Activated naive CD4-positive, alpha-beta T cell treated with anti-CD3 and anti-CD28 coated beads, Interleukin-2, amount 50 U/mL, for 72 hours (primary cell): ENCODE data around the gene ISL1. TPM values are rescaled to one million over a fixed set of nuclear protein-coding genes. Genes with fewer than 3 reads are reported as not detected.

Experiments used
- ATAC-seq, 2 donors: fragments of 150-1000 bp; cut with Tn5 transposase; 2 replicates each; pipeline ENCODE4 v1.10.0; 2021; ENCODE audit warnings: mild to moderate bottlenecking in 2 of 2, moderate library complexity in 2 of 2
- DNase-seq, 2 donors: peaks; one replicate each; pipeline ENCODE4 v3.0.0; 2021 to 2022; ENCODE audit warnings: low spot score in 2 of 2
- H3K27ac Mint-ChIP-seq, 2 donors: one replicate each; pipeline ENCODE4 v1.8.0; 2022; ENCODE audit warnings: mild to moderate bottlenecking in 2 of 2, mixed read lengths in 2 of 2
- H3K36me3 Mint-ChIP-seq, 2 donors: one replicate each; pipeline ENCODE4 v1.8.0; 2022; ENCODE audit warnings: mixed read lengths in 2 of 2
- H3K9me3 Mint-ChIP-seq, 2 donors: one replicate each; pipeline ENCODE4 v1.8.0; 2022; ENCODE audit warnings: mixed read lengths in 2 of 2
- total RNA-seq, 2 donors: library from RNA; stranded (reverse); gene quantifications; one replicate each; pipeline ENCODE4 v1.2.3, GENCODE V29; 2022

Gene ISL1
- not detected for total RNA-seq

DNA sequence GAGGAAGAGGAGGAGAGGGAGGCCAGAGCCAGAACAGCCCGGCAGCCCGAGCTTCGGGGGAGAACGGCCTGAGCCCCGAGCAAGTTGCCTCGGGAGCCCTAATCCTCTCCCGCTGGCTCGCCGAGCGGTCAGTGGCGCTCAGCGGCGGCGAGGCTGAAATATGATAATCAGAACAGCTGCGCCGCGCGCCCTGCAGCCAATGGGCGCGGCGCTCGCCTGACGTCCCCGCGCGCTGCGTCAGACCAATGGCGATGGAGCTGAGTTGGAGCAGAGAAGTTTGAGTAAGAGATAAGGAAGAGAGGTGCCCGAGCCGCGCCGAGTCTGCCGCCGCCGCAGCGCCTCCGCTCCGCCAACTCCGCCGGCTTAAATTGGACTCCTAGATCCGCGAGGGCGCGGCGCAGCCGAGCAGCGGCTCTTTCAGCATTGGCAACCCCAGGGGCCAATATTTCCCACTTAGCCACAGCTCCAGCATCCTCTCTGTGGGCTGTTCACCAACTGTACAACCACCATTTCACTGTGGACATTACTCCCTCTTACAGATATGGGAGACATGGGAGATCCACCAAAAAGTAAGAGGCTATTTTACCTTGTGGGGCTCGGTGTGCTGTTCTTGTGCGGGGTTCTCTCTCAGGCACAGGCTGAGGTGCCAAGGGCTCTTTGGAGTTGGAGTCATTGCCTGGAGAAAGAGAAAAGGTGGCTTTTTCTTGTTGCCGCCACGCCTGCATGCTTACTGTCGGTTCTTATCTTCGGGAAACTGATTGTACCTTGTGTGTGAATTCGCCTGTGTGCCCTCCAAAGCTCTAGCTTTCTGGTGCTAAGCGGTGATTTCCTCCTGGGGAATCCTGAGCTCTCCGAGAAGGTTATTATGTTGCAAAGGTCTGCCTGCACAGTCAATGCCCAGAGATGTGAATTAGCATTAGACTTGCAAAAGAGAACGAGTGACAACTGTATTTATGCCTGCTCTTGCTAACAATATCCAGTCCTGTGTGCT, at the start of gene ISL1:
Gene ISL1 (plus strand): TSS at position 318 of the 991 bp plus-strand sequence. CDS start 224 bp downstream, at position 542.
- peak within 1 kb of the TSS in 1 of 2 donors; percentile 46 for H3K27ac Mint-ChIP-seq
- H3K9me3 Mint-ChIP-seq, result peaks cover 3 to 4% of the 10 kb centered on the region in 2 donors
- DNase-seq, result no peak
- peak in 1 of 2 donors; percentile 70 for ATAC-seq
- H3K36me3 Mint-ChIP-seq, result peaks cover 20 to 36% of the 10 kb centered on the region in 2 donors

DNA sequence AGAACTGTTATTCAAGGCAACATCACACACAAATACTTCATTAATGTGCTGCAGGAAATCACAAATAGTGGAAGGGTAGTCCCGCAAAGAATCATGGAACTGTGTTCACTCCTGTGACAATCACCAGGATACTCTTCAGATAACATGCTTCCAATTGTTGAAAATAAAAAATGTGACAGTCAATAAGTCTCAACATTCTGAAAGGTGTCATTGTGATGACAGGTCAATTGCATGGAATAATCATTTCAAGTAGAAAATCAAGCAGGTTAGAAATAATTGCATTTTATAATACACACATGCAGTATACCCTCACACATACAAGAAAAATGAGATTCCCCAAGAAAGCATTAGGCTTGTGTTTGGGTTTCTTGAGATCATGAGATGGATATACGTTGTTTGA, 46.4 kb upstream of the ISL1 start:
- Mint-ChIP-seq H3K36me3 (peaks cover 0 to 6% of the 10 kb centered on the region in 2 donors), H3K27ac (no peak overlapping the region), H3K9me3 (peaks cover 4 to 5% of the 10 kb centered on the region in 2 donors)
- ATAC-seq, result no peak
- DNase-seq, result no peak

DNA sequence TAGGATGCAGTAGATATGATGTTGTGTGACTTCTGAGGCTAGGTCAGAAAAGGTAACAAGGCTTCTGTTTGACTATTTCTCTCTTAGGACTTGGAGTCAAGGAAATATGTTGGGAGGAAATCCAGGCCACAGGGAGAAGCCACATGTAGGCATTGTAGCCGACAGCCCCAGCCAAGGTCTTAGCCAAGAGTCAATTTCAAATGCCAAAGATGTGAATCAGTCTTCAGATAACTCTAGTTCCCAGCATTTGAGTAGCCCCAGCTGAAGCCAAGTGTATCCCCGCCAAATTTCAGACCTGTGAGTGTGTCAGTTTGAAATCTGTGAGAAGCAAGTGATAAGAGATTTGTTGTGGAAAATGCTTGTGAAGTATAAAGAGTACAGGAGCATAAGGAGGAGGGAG, 38.1 kb upstream of the ISL1 start:
- H3K9me3 Mint-ChIP-seq, result peaks cover 19 to 20% of the 10 kb centered on the region in 2 donors
- peaks cover 5 to 13% of the 10 kb centered on the region in 2 donors for H3K36me3 Mint-ChIP-seq
- H3K27ac Mint-ChIP-seq, result no peak overlapping the region
- ATAC-seq (no peak), DNase-seq (no peak)

DNA sequence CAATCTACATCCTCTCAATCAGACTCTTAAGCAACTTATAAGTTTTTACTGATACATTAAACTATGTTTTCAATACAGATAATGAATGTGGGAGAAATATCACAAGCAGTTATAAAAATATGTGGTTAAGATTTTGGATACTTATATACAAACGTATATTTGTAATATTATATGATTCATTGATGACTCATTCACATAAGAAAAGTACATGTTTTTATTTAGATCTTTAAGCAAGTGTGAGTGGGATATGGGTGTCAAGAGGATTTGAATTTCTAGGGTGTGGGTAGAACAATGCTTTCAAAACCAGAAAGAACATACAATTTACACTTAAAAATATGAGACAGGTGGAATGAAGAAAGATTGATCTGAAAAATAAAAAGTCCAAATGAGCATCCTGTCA, 36.1 kb upstream of the ISL1 start:
- Mint-ChIP-seq H3K27ac (no peak overlapping the region), H3K9me3 (peaks cover 25 to 26% of the 10 kb centered on the region in 2 donors), H3K36me3 (peaks cover 6 to 13% of the 10 kb centered on the region in 2 donors)
- DNase-seq (no peak), ATAC-seq (no peak)

DNA sequence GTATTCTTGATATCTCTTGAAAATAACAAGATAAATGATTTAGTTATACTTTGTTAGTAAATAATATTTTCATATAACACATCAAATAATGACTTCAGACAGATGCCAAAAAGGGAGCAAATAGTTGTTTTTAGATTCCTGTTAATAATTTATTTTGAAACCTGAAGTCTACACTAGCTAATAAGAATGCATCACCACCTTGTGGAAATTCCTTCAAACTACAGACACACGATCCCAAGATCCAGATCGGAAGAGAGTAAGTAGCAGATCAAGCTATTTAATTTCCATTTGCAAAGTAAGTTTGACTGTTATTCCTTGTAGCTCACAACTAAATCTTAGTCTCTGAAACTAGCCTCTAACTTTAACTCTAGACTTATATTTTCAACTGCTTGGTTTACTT, 35.5 kb upstream of the ISL1 start:
- peaks cover 25 to 26% of the 10 kb centered on the region in 2 donors for H3K9me3 Mint-ChIP-seq
- DNase-seq (no peak), ATAC-seq (no peak)
- H3K27ac Mint-ChIP-seq, result no peak overlapping the region
- peaks cover 6 to 13% of the 10 kb centered on the region in 2 donors for H3K36me3 Mint-ChIP-seq

DNA sequence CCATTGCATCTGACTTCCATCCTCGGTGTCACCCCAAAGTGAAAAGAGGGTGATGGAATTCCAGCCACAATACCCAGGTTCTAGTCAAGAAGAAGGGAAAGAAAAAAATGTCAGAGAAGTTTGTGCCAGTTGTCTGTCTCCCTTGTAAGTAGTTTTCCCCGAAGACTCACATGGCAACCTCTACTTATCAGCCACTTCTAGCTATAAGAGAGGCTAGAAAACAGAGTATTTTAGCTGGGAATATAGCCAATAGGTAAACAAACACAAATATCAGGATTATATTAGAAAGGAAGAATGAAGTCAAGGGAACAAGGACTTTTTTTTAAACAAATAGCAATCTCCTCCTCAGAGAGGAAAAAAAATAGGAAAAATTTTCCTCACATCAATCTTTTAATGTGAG, 12.2 kb upstream of the ISL1 start:
- DNase-seq (no peak), ATAC-seq (no peak)
- H3K27ac Mint-ChIP-seq, result no peak overlapping the region
- H3K9me3 Mint-ChIP-seq, result peaks cover 3 to 4% of the 10 kb centered on the region in 2 donors
- H3K36me3 Mint-ChIP-seq, result no peaks in the 10 kb centered on the region

DNA sequence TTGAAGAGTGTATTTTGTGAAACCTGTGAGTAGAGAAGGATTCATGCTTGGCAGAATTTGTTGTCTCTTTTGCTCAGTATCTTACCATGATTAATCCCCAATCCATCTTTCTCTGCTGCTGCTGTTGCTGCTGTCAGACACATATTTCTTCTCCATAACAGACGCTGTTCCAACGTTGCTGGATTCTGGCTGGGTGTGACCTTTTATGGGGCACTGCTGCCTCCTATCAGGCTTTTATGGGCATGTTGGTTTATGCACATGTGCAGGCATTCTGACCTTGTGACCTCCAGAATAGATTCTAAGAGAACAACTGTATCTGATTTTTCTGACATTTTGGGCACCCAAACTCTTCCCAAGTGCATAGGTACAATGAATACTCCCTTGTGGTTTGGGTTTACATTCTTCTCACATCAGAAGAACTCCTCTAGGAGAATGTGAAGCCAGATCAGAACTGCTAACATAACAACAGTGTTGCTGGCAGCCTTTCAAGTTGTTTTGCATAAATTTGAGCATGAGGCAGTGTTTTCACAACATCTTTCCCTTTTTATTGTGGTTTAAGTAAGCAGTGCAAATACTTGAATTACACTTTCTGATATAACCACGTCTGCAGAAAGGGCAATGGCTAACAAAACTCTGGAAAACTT, 9.2 kb upstream of the ISL1 start:
- H3K9me3 Mint-ChIP-seq, result peaks cover 3 to 4% of the 10 kb centered on the region in 2 donors
- peaks cover 14 to 18% of the 10 kb centered on the region in 2 donors for H3K36me3 Mint-ChIP-seq
- ATAC-seq (no peak), DNase-seq (no peak)
- no peak overlapping the region for H3K27ac Mint-ChIP-seq

DNA sequence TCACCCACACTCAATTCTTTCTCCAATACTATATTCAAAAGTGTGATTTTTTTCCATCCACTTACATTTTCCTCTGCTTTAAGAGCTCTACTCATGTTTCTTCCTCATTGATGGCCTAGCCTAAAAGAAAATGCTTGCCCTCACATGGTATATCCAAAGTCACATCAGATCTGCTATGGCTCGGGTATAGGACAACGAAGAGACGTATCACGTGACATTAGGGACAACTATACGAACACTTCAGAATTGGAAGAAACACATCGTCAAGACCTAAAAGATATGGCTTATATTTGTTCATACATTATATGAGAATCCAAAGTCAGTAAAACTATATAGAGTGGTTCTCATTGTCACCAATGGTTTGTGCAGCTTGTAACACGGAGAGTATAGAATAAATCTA, 8.2 kb upstream of the ISL1 start:
- peaks cover 3 to 4% of the 10 kb centered on the region in 2 donors for H3K9me3 Mint-ChIP-seq
- H3K36me3 Mint-ChIP-seq, result peaks cover 14 to 21% of the 10 kb centered on the region in 2 donors
- ATAC-seq (no peak), DNase-seq (no peak)
- no peak overlapping the region for H3K27ac Mint-ChIP-seq

DNA sequence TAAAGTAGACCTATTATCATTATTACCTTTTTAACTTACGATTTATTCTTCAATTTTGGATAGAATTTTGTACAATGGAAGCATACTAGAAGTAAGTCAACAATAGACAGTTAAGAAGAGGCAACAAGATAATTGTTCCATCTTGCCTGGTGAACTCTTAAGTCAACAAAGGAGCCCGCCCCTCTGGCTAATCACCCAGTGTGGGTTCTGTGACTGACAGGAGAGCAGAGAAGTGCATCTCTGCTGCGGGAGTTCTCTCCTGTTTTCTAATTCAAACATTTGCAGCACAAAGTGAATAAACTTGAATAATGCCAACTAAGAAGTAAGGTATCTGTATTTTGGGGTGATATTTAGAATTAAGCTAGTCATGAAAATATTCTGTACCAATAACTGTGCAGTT, 6.7 kb upstream of the ISL1 start:
- peaks cover 14 to 21% of the 10 kb centered on the region in 2 donors for H3K36me3 Mint-ChIP-seq
- no peak for DNase-seq
- peaks cover 2 to 4% of the 10 kb centered on the region in 2 donors for H3K9me3 Mint-ChIP-seq
- no peak overlapping the region for H3K27ac Mint-ChIP-seq
- ATAC-seq, result no peak

DNA sequence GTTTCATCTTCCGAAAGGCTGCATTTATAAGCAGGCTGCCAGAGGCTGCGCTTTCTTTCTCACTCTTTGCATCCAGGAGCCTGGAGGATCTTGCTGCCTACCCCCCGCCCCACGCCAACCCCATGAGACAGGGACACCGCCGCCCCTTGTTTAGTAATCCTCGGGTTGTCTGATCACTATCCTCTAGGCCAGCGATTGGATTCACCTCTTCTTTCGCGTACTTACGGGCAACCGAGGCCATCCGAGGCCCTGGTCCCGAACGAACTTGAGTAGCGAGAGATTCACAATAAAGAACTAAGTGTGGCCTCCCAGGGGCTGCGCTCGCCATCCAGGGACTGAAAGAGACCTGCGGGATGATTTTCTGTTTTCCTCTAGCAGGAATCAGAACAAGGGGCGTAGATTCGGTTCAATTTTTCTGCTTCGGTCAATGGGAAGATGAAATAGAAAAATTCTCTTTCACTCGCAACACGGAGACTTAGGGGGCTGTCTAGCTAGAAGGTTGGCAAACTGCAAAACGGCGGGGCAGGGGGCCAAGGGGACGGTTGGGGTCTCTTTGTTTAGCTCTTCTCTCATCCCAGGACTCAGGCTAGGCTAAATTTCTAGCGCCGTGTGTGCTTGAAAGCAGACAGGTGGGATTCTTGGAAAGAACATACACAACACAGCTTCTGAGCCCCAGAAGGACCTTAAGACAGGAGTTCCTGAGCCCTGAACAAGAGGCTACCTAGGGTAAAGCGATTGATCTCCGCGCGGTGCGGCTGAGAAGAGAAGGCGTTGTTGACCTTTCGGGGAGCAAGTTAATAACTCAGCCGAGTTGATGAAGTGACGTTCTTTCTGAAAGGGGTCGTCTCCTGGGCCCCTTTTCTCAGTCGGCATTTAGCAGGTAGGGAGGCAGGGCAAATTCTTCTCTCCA, 5.8 kb upstream of the ISL1 start:
- ATAC-seq (no peak), DNase-seq (no peak)
- H3K9me3 Mint-ChIP-seq, result peaks cover 0 to 4% of the 10 kb centered on the region in 2 donors
- peak overlapping the region in 1 of 2 donors; percentile 36 for H3K27ac Mint-ChIP-seq
- peaks cover 14 to 21% of the 10 kb centered on the region in 2 donors for H3K36me3 Mint-ChIP-seq

DNA sequence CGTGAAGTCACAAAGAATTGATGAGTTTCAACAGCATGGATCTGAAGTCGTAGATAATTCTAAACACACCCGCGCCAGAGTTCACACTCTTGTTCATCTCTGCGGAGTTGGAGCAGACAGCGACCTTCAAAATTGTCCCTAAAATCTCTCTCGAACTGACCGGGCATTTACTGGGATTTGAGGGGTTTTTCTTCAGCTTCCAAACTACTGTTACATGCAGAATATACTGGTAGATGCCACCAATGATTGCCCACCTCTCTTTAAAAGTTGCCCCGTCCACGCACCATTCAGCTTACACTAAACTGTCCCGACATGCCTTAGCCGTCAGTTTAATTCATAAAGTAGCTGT, 5.2 kb upstream of the ISL1 start:
- ATAC-seq, result no peak
- H3K36me3 Mint-ChIP-seq, result peaks cover 16 to 26% of the 10 kb centered on the region in 2 donors
- no peak overlapping the region for H3K27ac Mint-ChIP-seq
- no peak for DNase-seq
- peaks cover 0 to 4% of the 10 kb centered on the region in 2 donors for H3K9me3 Mint-ChIP-seq

DNA sequence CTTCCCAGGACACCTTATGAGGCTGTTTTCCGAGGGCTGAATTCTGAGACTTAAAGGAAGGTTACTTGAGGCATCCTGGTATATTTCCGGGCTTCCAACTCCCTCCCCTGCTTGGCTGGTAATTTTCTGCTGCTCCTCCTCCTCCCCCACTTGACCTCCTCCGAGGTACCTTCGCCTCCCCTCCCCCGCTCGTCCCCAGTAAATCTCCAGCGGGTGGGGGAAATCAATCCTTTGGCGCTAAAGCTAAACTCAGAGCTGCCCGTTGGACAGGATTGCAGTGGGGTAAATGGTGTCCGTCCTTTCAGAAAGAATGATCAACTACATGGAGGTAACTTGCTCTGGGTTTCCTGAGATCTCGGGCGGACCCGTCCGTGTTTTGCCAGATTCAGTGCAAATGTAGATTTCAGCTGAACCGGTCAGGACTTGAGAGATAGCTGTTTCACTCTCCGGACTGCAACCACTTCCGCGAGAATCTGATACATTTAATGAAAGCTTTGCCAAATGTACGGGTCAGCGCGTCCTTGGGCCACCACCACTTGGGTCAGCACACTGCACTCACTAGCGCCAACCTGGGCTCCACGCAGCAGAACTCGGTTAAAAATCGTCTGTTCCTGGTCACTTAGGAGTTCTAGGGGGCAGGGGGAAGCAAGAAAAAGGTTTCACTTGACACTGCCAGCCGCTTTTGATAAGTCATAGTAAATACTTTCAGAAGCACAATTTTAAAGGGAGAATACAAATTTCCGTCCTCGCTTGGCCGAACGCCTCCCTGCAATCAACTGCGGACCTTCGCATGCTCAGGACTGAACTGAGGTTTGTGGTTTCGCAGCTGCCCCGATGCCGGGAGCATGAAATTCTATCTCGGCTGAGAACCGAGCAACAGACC, 4.6 kb upstream of the ISL1 start:
- no peak overlapping the region for H3K27ac Mint-ChIP-seq
- DNase-seq (no peak), ATAC-seq (no peak)
- peaks cover 0 to 4% of the 10 kb centered on the region in 2 donors for H3K9me3 Mint-ChIP-seq
- H3K36me3 Mint-ChIP-seq, result peaks cover 21 to 33% of the 10 kb centered on the region in 2 donors

DNA sequence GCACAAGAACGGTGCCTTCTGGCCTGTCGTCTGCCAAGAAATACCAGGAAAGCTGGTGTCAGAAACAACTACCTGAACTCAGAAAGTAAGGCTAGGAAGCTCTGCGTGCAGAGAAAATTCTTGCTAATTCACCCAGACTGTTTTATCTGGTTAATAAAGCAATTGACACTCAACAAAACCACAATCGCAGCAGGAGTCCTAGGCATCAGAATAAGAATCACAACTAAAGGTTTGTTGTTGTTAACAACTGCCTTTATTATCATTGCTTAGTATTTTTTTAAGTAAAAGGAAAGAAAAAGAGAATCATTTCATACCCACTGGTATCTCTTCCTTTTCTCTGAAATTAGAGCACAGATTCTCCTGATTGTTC, 3.9 kb upstream of the ISL1 start:
- H3K9me3 Mint-ChIP-seq, result peaks cover 0 to 4% of the 10 kb centered on the region in 2 donors
- ATAC-seq, result no peak
- no peak for DNase-seq
- H3K36me3 Mint-ChIP-seq, result peaks cover 21 to 36% of the 10 kb centered on the region in 2 donors
- no peak overlapping the region for H3K27ac Mint-ChIP-seq

DNA sequence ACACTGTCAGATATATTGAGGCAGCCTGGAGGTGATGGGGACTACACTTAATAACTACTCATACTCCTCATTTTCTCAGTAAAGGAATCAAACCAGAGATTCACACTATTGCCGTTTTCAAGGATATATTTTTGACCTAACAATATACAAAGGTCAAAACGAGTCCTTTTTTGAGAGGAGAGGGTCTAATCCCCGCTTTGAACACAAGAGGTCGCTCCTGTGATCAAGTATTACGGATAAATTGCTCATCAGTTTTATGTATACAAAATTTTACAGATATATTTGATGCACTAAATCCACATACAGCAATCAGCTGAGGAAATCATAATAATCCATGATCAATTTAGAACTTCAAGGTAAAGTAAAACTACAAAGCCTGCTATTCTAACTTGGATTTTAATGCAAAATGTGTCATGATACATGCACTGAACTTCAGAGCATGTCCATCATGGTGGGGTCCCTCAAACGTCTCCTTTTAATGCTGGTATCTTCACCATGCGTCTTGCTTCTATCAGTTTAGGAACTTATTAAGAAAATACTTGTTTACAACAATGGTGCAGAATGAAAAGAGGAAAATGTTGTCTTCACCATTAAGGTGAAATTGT, 2.5 kb upstream of the ISL1 start:
- Mint-ChIP-seq H3K36me3 (peaks cover 21 to 36% of the 10 kb centered on the region in 2 donors), H3K9me3 (no peaks in the 10 kb centered on the region), H3K27ac (no peak overlapping the region)
- ATAC-seq (no peak), DNase-seq (no peak)

DNA sequence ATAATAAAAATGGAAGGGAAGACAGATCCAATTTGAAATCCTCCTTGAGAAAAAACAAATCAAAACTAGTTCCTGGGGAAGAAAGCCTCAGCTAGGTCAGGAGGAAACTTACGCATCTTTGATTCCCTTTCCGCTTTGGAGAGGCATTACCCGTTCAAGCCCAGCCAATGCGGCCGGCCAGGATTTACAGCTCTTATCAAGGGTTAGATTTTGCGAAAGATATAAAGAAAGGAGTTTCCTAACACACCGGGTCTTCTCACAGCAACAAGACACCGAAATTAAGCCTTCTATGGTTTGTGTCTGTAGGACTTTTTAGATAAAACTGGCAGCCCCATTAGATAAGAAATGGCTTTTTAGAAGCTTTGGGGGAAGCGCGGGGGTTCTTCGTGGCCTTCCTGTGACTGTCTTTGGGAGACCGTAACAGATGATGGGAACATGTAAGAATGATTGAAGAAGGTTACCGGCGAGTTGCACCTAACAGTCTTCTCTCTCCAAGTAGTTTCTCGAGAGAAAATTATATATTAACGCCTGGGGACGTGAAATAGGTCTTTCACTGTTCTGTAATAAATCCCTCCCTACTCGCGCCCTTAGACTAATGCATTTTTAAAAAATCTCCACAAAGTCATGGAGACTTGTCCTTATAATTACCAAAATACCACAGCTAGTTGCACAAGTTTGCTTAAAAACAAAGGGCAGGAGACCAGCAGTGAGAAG, 1.3 kb upstream of the ISL1 start:
- ATAC-seq, result no peak
- peaks cover 27 to 44% of the 10 kb centered on the region in 2 donors for H3K36me3 Mint-ChIP-seq
- no peak for DNase-seq
- peaks cover 1 to 2% of the 10 kb centered on the region in 2 donors for H3K9me3 Mint-ChIP-seq
- no peak overlapping the region for H3K27ac Mint-ChIP-seq
